HepG2 (cell line): Measurements from ENCODE around the gene DAAM2. TPM values are rescaled to one million over a fixed set of nuclear protein-coding genes. Genes with fewer than 3 reads are reported as not detected.

Source experiments
- ATAC-seq: fragments of 200-7000 bp; cut with Tn5 transposase; 3 replicates; pipeline ENCODE4 v1.9.1; 2020; ENCODE audit warnings: mild to moderate bottlenecking, moderate library complexity
- BruUV-seq: library from RNA; stranded (reverse); fragments of 400-500 nt; replicated peaks from 2 replicates; lab custom pipeline; 2021; lab: Mats Ljungman, UMichigan
- CTCF ChIA-PET: fragments of 300-600 bp; formaldehyde crosslinking; extraction: SDS; loops from one replicate; lab custom pipeline; 2021; ENCODE audit warnings: low total read pairs, inconsistent platforms, low intra/inter-chr PET ratio; lab: Yijun Ruan, JAX
- POLR2A ChIA-PET: fragments of 350-600 bp; sonication (Branson Sonifier 250); formaldehyde crosslinking; loops from one replicate; lab custom pipeline; 2020; ENCODE audit warnings: antibody characterized with exemption, inconsistent platforms; lab: Yijun Ruan, JAX
- DNase-seq: peaks from one replicate; pipeline ENCODE4 v3.0.0-alpha.2; 2015; ENCODE audit warnings: low spot score
- FAIRE-seq: peaks from 3 replicates; lab custom pipeline; 2011; peaks lifted over from hg19 to GRCh38; lab: Jason Lieb, UNC
- H2AFZ ChIP-seq: one replicate; pipeline ENCODE4 v1.6.1; 2011; ENCODE audit warnings: low read length, inconsistent platforms
- H3K27ac ChIP-seq: fragments of 300-600 bp; 3 replicates; pipeline ENCODE4 v1.8.0; 2011; ENCODE audit warnings: mixed run types, mild to moderate bottlenecking, mixed read lengths, low read length, inconsistent platforms; ENCODE audit not compliant: insufficient read depth; ENCODE audit errors: extremely low read length
- H3K27me3 ChIP-seq, 2 experiments: fragments of 200-600 bp in 1 of 2; 2 replicates in 1 of 2; 3 replicates in 1 of 2; pipeline versions ENCODE4 v1.6.0 to v1.8.0; 2011; ENCODE audit warnings: low read length in 2 of 2, mild to moderate bottlenecking in 2 of 2, moderate library complexity in 2 of 2, inconsistent platforms in 1 of 2; ENCODE audit not compliant: insufficient read depth in 2 of 2, control insufficient read depth in 1 of 2
- H3K36me3 ChIP-seq, 2 experiments: fragments of 200-600 bp in 1 of 2; replicated peaks in 1 of 2; 2 replicates in 1 of 2; 3 replicates in 1 of 2; pipeline versions ENCODE4 v1.5.1 to v1.8.0; 2011; ENCODE audit warnings: low read length in 2 of 2, inconsistent platforms in 1 of 2; ENCODE audit not compliant: insufficient read depth in 2 of 2, control insufficient read depth in 1 of 2
- H3K4me1 ChIP-seq: 2 replicates; pipeline ENCODE4 v1.5.1; 2012; ENCODE audit warnings: low read length, inconsistent platforms; ENCODE audit not compliant: insufficient read depth
- H3K4me2 ChIP-seq: 2 replicates; pipeline ENCODE4 v1.6.0; 2011; ENCODE audit warnings: low read depth, low read length, inconsistent platforms
- H3K4me3 ChIP-seq, 3 experiments: fragments of 200-600 bp in 1 of 3; sonication (generic), shearing (Covaris generic) in 1 of 3; replicated peaks in 1 of 3; 2 replicates each; pipeline ENCODE4 v1.5.1; 2011 to 2016; ENCODE audit warnings: low read length in 3 of 3, inconsistent platforms in 2 of 3, low read depth in 2 of 3, mild to moderate bottlenecking in 2 of 3, control low read depth in 1 of 3, mixed read lengths in 1 of 3; ENCODE audit not compliant: insufficient read depth in 1 of 3
- H3K79me2 ChIP-seq: one replicate; pipeline ENCODE4 v1.6.1; 2011; ENCODE audit warnings: low read length, inconsistent platforms; ENCODE audit not compliant: insufficient read depth
- H3K9ac ChIP-seq: 2 replicates; pipeline ENCODE4 v1.6.0; 2011; ENCODE audit warnings: mild to moderate bottlenecking, low read depth, low read length, inconsistent platforms; ENCODE audit not compliant: insufficient read depth
- H3K9me3 ChIP-seq: 2 replicates; pipeline ENCODE4 v1.5.1; 2012; ENCODE audit warnings: mild to moderate bottlenecking, low read length
- H4K20me1 ChIP-seq: 2 replicates; pipeline ENCODE4 v1.6.0; 2011; ENCODE audit warnings: inconsistent platforms, mild to moderate bottlenecking, low read length, moderate library complexity; ENCODE audit not compliant: insufficient read depth
- AKNA ChIP-seq: sonication (generic); formaldehyde crosslinking; IDR thresholded peaks from 2 replicates; pipeline ENCODE4 v1.4.0; 2020; ENCODE audit warnings: missing genetic modification reagents, borderline replicate concordance
- GMEB1 ChIP-seq: sonication (generic); formaldehyde crosslinking; IDR thresholded peaks from 2 replicates; pipeline ENCODE4 v1.5.1; 2020; ENCODE audit warnings: missing genetic modification reagents, mild to moderate bottlenecking, borderline replicate concordance
- MED1 ChIP-seq: sonication (generic); formaldehyde crosslinking; IDR thresholded peaks from 2 replicates; pipeline ENCODE4 v1.4.0; 2020; ENCODE audit warnings: missing genetic modification reagents
- SRY ChIP-seq: sonication (generic); formaldehyde crosslinking; IDR thresholded peaks from 2 replicates; pipeline ENCODE4 v1.8.0; 2022; ENCODE audit warnings: mild to moderate bottlenecking, missing genetic modification reagents
- ZBTB38 ChIP-seq: sonication (generic); formaldehyde crosslinking; IDR thresholded peaks from 2 replicates; pipeline ENCODE4 v1.5.1; 2020; ENCODE audit warnings: mild to moderate bottlenecking, missing genetic modification reagents
- ZNF407 ChIP-seq: sonication (generic); formaldehyde crosslinking; IDR thresholded peaks from one replicate; pipeline ENCODE4 v1.5.1; 2020; ENCODE audit warnings: mild to moderate bottlenecking, missing genetic modification reagents; ENCODE audit errors: not compliant biosample characterization
- ZNF564 ChIP-seq: sonication (generic); formaldehyde crosslinking; IDR thresholded peaks from 2 replicates; pipeline ENCODE4 v1.8.1; 2023; ENCODE audit warnings: mild to moderate bottlenecking, missing genetic modification reagents
- WGBS: methylation state at CpG from one replicate; pipeline ENCODE4 v1.1.6; 2017; ENCODE audit warnings: low lambda C conversion rate; 5-methylcytosine and 5-hydroxymethylcytosine counted together
- in situ Hi-C: cut with HindIII; loops from 2 replicates; pipeline ENCODE4 v1.10.0; 2017; ENCODE audit warnings: low pct_unique_long_range_greater_than_20kb; ENCODE audit not compliant: extremely low pct_ligation_motif_present
- intact Hi-C: fragments of 100-400 bp; cut with micrococcal nuclease; formaldehyde crosslinking; loops from one replicate; pipeline ENCODE4 v1.10.0; 2022; ENCODE audit not compliant: unreplicated experiment
- polyA plus RNA-seq, 8 experiments: library from polyadenylated mRNA; depleted of rRNA in 3 of 8; stranded (reverse) in 7 of 8; unstranded in 1 of 8; fragments of >200 nt; fragmentation: Illumina TruSeq in 4 of 8; extraction: Trizol in 4 of 8; gene quantifications; 2 replicates each; pipeline versions ENCODE4 v1.2.1 to v1.2.3, GENCODE V29; 2011 to 2016; ENCODE audit warnings: low read depth in 4 of 8, missing spikeins in 1 of 8, mixed read lengths in 1 of 8; ENCODE audit not compliant: insufficient read depth in 1 of 8
- total RNA-seq, 5 experiments: library from RNA; depleted of rRNA; stranded (reverse); fragments of >200 nt; fragmentation: Illumina TruSeq; extraction: Trizol; gene quantifications; 2 replicates each; pipeline ENCODE4 v1.2.3, GENCODE V29; 2016; ENCODE audit warnings: low read depth in 1 of 5
- TF ChIP-seq, protein P1 (sequence below): IDR thresholded peaks from 2 replicates; pipeline ENCODE4 v1.6.1; 2016

DAAM2 gene
- total and polyA plus RNA-seq, 2 of the 13 experiments (the other 11 are each of a cell fraction or from before 2014, with no cell fraction given) = 0.01 TPM; not detected in 1

GRCh38 chr6:39924283-39924682, 132.1 kb downstream of the DAAM2 start:
- intact Hi-C loops = no loop called here
- ChIA-PET CTCF (no interaction called here), POLR2A (interaction anchor here (2.3 kb wide), 1 partner anchor 10 kb away, joined by 7 read pairs; the partner anchor contains the start of gene MOCS1)
- H2AFZ ChIP-seq = no peak overlapping the region
- no peak overlapping the region for H3K4me3 ChIP-seq
- ATAC-seq (no peak), FAIRE-seq (no peak), DNase-seq (no peak)
- H3K4me1 ChIP-seq = no peaks in the 10 kb centered on the region
- H4K20me1 ChIP-seq = no peaks in the 10 kb centered on the region
- peaks cover 7 to 10% of the 10 kb centered on the region in 2 experiments; a peak in 3 of 5 replicates for H3K36me3 ChIP-seq
- no peak overlapping the region for H3K27ac ChIP-seq
- BruUV-seq = no TSS peak
- 79% methylated on average over 6 of the region's 6 CpGs for WGBS
- no peaks in the 10 kb centered on the region for H3K27me3 ChIP-seq
- H3K9me3 ChIP-seq = no peaks in the 10 kb centered on the region
- in situ Hi-C loops = no loop called here
- H3K4me2 ChIP-seq = no peak overlapping the region
- no peak overlapping the region for H3K9ac ChIP-seq
- no peaks in the 10 kb centered on the region for H3K79me2 ChIP-seq
- TF ChIP-seq AKNA (CRISPR knock-in tag) = no peak
- no peak for TF ChIP-seq GMEB1 (CRISPR knock-in tag)
- TF ChIP-seq ZNF564 (CRISPR knock-in tag) = no peak
- TF ChIP-seq MED1 (CRISPR knock-in tag) = no peak
- no peak for TF ChIP-seq ZNF407 (CRISPR knock-in tag)
- TF ChIP-seq SRY = no peak
- TF ChIP-seq, protein P1, sequence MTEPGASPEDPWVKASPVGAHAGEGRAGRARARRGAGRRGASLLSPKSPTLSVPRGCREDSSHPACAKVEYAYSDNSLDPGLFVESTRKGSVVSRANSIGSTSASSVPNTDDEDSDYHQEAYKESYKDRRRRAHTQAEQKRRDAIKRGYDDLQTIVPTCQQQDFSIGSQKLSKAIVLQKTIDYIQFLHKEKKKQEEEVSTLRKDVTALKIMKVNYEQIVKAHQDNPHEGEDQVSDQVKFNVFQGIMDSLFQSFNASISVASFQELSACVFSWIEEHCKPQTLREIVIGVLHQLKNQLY = no peak
- TF ChIP-seq ZBTB38 = no peak
